GM12878 (cell line): Measurements from ENCODE around the gene C3orf49.

ENCODE experiments used
- MXI1 ChIP-seq: fragments of 150-350 bp; IDR thresholded peaks from 2 replicates; pipeline ENCODE4 v1.6.1; 2011; ENCODE audit warnings: low read depth, mild to moderate bottlenecking, inconsistent platforms, low read length, improper control_type of control experiment
- POLR2AphosphoS5 ChIP-seq: IDR thresholded peaks from 2 replicates; pipeline ENCODE4 v1.6.1; 2011; ENCODE audit warnings: mild to moderate bottlenecking, low read length, inconsistent platforms

GRCh38 chr3:63880653-63881052 is 61.6 kb downstream of the C3orf49 start:
- TF ChIP-seq MXI1 (no peak), POLR2AphosphoS5 (no peak)
